Natural killer cell (primary cell): Measurements from ENCODE around the gene GCNT1. TPM values are rescaled to one million over a fixed set of nuclear protein-coding genes. Genes with fewer than 3 reads are reported as not detected.
A peak's percentile ranks its signal among the peaks of the same experiment; 100 is the strongest.
"Not testable (repeated sequence)": the region's sequence is repeated elsewhere in the genome, so short reads cannot be mapped to it uniquely, and the experiment has no call there.

Experiments
- ATAC-seq, 3 donors: fragments of 150-1000 bp in 2 of 3; fragments of 200-7000 bp in 1 of 3; cut with Tn5 transposase; 1 replicate in 1 of 3; 2 replicates in 2 of 3; pipeline ENCODE4 v1.10.0; 2021; ENCODE audit warnings: mild to moderate bottlenecking in 2 of 3, moderate library complexity in 2 of 3
- DNase-seq, 2 donors: peaks; one replicate each; pipeline versions ENCODE4 v3.0.0 to v3.0.0-alpha.2; 2013 to 2021; ENCODE audit warnings: mixed read lengths in 1 of 2
- H3K27ac ChIP-seq: one replicate; pipeline ENCODE4 v1.5.1; 2013; ENCODE audit warnings: mild to moderate bottlenecking, low read length
- H3K27me3 ChIP-seq: one replicate; pipeline ENCODE4 v1.6.1; 2013; ENCODE audit warnings: low read length; ENCODE audit not compliant: control insufficient read depth, insufficient read depth
- H3K36me3 ChIP-seq: one replicate; pipeline ENCODE4 v1.6.1; 2013; ENCODE audit warnings: low read length; ENCODE audit not compliant: control insufficient read depth, insufficient read depth
- H3K4me1 ChIP-seq: one replicate; pipeline ENCODE4 v1.6.1; 2013; ENCODE audit warnings: low read length; ENCODE audit not compliant: control insufficient read depth, insufficient read depth
- H3K4me3 ChIP-seq: one replicate; pipeline ENCODE4 v1.5.1; 2013; ENCODE audit warnings: low read length
- H3K9me3 ChIP-seq: one replicate; pipeline ENCODE4 v1.6.1; 2013; ENCODE audit warnings: low read length; ENCODE audit not compliant: control insufficient read depth, insufficient read depth
- H3K27ac Mint-ChIP-seq, 2 donors: one replicate each; pipeline ENCODE4 v1.8.0; 2022; ENCODE audit warnings: mild to moderate bottlenecking in 2 of 2, mixed read lengths in 2 of 2, moderate library complexity in 1 of 2
- H3K27me3 Mint-ChIP-seq, 2 donors: one replicate each; pipeline ENCODE4 v1.8.0; 2022; ENCODE audit warnings: low read depth in 2 of 2, mixed read lengths in 2 of 2
- H3K36me3 Mint-ChIP-seq: one replicate; pipeline ENCODE4 v1.8.0; 2022; ENCODE audit warnings: mixed read lengths
- H3K4me1 Mint-ChIP-seq, 2 donors: one replicate each; pipeline ENCODE4 v1.8.0; 2022; ENCODE audit warnings: mixed read lengths in 2 of 2
- H3K4me3 Mint-ChIP-seq: one replicate; pipeline ENCODE4 v1.8.0; 2022; ENCODE audit warnings: mild to moderate bottlenecking, moderate library complexity, mixed read lengths
- H3K9me3 Mint-ChIP-seq, 2 donors: one replicate each; pipeline ENCODE4 v1.8.0; 2022; ENCODE audit warnings: mixed read lengths in 2 of 2
- CTCF ChIP-seq: fragments of 200-600 bp; IDR thresholded peaks from one replicate; pipeline ENCODE4 v1.8.0; 2022; ENCODE audit warnings: antibody characterized with exemption
- WGBS: methylation state at CpG from one replicate; pipeline ENCODE4 v1.1.7; 2013; ENCODE audit warnings: missing lambda C conversion rate; ENCODE audit not compliant: insufficient coverage; 5-methylcytosine and 5-hydroxymethylcytosine counted together
- intact Hi-C: fragments of 100-400 bp; cut with micrococcal nuclease; formaldehyde crosslinking; loops from one replicate; pipeline ENCODE4 v1.14.2; 2022
- total RNA-seq, 4 donors: library from RNA; stranded (reverse); fragments of 120-200 nt in 1 of 4; gene quantifications; one replicate each; pipeline versions ENCODE4 v1.2.3 to v1.2.4, GENCODE V29; 2013 to 2022

GCNT1 gene
- total RNA-seq, 3 donors from 2014 or later (not counting 1 experiment from before 2014, with no cell fraction given), result 8.6 to 23.7 (median 18.5) TPM

GRCh38 chr9:76466299-76466605 lies 7.3 kb downstream of the GCNT1 start:
- Histone ChIP-seq H3K36me3 (no peaks in the 10 kb centered on the region), H3K9me3 (no peaks in the 10 kb centered on the region), H3K27ac (peak overlapping the region; percentile 32), H3K4me1 (peaks cover 24% of the 10 kb centered on the region), H3K4me3 (no peak overlapping the region), H3K27me3 (no peaks in the 10 kb centered on the region)
- peaks cover 30 to 48% of the 10 kb centered on the region in 2 donors for H3K4me1 Mint-ChIP-seq
- 59% methylated on average over 2 of the region's 2 CpGs for WGBS
- no peaks in the 10 kb centered on the region for H3K27me3 Mint-ChIP-seq
- TF ChIP-seq CTCF, result no peak
- H3K9me3 Mint-ChIP-seq, result no peaks in the 10 kb centered on the region
- intact Hi-C loops, result no loop called here
- peak overlapping the region; percentile 77 to 79 for H3K27ac Mint-ChIP-seq
- H3K4me3 Mint-ChIP-seq, result peak overlapping the region; percentile 64
- no peaks in the 10 kb centered on the region for H3K36me3 Mint-ChIP-seq
- ATAC-seq, result peak; percentile 44 to 71 (median 61)
- DNase-seq, result no peak

GRCh38 chr9:76474419-76474818 lies 15.4 kb downstream of the GCNT1 start:
- Histone ChIP-seq H3K27me3 (no peaks in the 10 kb centered on the region), H3K27ac (no peak overlapping the region), H3K4me1 (peaks cover 18% of the 10 kb centered on the region), H3K9me3 (no peaks in the 10 kb centered on the region), H3K36me3 (peaks cover 2% of the 10 kb centered on the region), H3K4me3 (no peak overlapping the region)
- Mint-ChIP-seq H3K9me3 (no peaks in the 10 kb centered on the region), H3K4me1 (peaks cover 27 to 31% of the 10 kb centered on the region in 2 donors), H3K27me3 (no peaks in the 10 kb centered on the region), H3K36me3 (no peaks in the 10 kb centered on the region), H3K27ac (no peak overlapping the region), H3K4me3 (no peak overlapping the region)
- intact Hi-C loops, result no loop called here
- DNase-seq (no peak), ATAC-seq (no peak)
- no peak for TF ChIP-seq CTCF
- WGBS, result 91% methylated on average over 3 of the region's 3 CpGs

DNA sequence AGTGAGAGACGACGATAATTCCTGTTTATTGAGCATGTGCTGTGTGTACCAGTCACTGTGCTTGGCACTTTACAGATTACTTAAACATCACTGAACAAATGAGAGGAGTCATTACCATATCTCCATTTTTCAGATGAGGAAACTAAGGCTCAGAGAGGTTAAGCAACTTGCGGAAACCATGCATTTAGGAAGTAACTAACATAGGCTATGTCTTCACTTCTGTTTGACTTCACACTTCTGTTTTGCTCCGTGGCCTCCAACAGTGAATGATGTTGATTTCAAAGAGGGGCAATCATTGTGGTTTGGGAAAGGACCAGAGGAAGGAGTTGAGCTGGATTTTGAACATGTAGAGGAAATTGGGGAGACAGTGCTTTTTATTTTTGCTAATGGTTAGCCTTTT lies 16.7 kb downstream of the GCNT1 start:
- Histone ChIP-seq H3K27ac (no peak overlapping the region), H3K9me3 (no peaks in the 10 kb centered on the region), H3K27me3 (no peaks in the 10 kb centered on the region), H3K36me3 (peaks cover 2% of the 10 kb centered on the region), H3K4me3 (no peak overlapping the region), H3K4me1 (peaks cover 18% of the 10 kb centered on the region)
- intact Hi-C loops, result no loop called here
- H3K4me1 Mint-ChIP-seq, result peaks cover 27 to 31% of the 10 kb centered on the region in 2 donors
- no peaks in the 10 kb centered on the region for H3K36me3 Mint-ChIP-seq
- no peak overlapping the region for H3K4me3 Mint-ChIP-seq
- DNase-seq (no peak), ATAC-seq (no peak)
- H3K27me3 Mint-ChIP-seq, result no peaks in the 10 kb centered on the region
- no peak for TF ChIP-seq CTCF
- peak overlapping the region in 1 of 2 donors; percentile 65 for H3K27ac Mint-ChIP-seq
- H3K9me3 Mint-ChIP-seq, result no peaks in the 10 kb centered on the region
- 79% methylated on average over 4 of the region's 4 CpGs for WGBS

DNA sequence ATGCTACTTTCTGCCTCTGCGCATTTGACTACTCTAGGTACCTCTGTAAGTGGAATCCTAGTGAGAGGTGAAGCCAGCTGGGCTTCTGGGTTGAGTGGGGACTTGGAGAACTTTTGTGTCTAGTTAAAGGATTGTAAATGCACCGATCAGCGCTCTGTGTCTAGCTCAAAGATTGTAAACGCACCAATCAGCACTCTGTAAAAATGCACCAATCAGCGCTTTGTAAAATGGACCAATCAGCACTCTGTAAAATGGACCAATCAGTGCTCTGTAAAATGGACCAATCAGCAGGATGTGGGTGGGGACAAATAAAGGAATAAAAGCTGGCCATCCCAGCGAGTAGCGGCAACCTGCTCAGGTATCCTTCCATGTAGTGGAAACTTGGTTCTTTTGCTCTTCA lies 18.8 kb downstream of the GCNT1 start:
- DNase-seq, H3K27ac ChIP-seq, H3K36me3 ChIP-seq, H3K36me3 Mint-ChIP-seq, H3K9me3 ChIP-seq, H3K9me3 Mint-ChIP-seq, H3K27ac Mint-ChIP-seq, ATAC-seq, intact Hi-C loops, H3K4me3 ChIP-seq, H3K4me3 Mint-ChIP-seq, H3K27me3 Mint-ChIP-seq, H3K4me1 Mint-ChIP-seq, H3K27me3 ChIP-seq, H3K4me1 ChIP-seq: not testable (repeated sequence)
- 84% methylated on average over 7 of the region's 7 CpGs for WGBS
